Right lobe of liver (tissue), 4 donors: Measurements from ENCODE around the gene THTPA.

ENCODE experiments used
- POLR2A ChIP-seq: fragments of 450-650 bp; IDR thresholded peaks from one replicate; pipeline ENCODE4 v1.6.1; 2017; ENCODE audit warnings: antibody characterized with exemption, mild to moderate bottlenecking
- TF ChIP-seq, protein P1 (sequence below), 4 donors: fragments of 200-600 bp in 3 of 4; fragments of 450-650 bp in 1 of 4; IDR thresholded peaks; one replicate each; pipeline versions ENCODE4 v1.5.1 to v1.8.0; 2016 to 2022; ENCODE audit warnings: antibody characterized with exemption in 4 of 4, mild to moderate bottlenecking in 2 of 4
- donor health status: DM: no; HTN: no; CAD: no.
- donor health status: DM: no; HTN: no; CAD: no.
- donor health status: DM: no; HTN: yes; CAD: no.

DNA sequence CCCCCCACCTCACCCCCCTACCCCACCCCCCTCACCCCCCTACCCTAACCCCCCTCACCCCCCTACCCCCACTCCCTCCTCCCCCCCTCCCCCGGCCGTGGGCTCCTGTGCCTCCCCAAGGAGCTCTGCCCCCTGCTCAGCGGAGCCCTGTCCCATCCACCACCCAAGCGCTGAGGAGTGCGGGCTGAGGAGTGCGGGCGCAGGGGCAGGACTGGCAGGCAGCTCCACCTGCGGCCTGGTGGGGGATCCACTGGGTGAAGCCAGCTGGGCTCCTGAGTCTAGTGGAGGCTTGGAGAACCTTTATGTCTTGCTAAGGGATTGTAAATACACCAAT, 24.8 kb downstream of the THTPA start:
- TF ChIP-seq, protein P1, sequence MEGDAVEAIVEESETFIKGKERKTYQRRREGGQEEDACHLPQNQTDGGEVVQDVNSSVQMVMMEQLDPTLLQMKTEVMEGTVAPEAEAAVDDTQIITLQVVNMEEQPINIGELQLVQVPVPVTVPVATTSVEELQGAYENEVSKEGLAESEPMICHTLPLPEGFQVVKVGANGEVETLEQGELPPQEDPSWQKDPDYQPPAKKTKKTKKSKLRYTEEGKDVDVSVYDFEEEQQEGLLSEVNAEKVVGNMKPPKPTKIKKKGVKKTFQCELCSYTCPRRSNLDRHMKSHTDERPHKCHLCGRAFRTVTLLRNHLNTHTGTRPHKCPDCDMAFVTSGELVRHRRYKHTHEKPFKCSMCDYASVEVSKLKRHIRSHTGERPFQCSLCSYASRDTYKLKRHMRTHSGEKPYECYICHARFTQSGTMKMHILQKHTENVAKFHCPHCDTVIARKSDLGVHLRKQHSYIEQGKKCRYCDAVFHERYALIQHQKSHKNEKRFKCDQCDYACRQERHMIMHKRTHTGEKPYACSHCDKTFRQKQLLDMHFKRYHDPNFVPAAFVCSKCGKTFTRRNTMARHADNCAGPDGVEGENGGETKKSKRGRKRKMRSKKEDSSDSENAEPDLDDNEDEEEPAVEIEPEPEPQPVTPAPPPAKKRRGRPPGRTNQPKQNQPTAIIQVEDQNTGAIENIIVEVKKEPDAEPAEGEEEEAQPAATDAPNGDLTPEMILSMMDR (IDR thresholded peaks at IDR 0.05) = no peak
- TF ChIP-seq POLR2A = no peak
